Endothelial cell of umbilical vein (primary cell): ENCODE data around the gene FMNL2. TPM values are rescaled to one million over a fixed set of nuclear protein-coding genes. Genes with fewer than 3 reads are reported as not detected.

ENCODE experiments used
- BruUV-seq: library from RNA; stranded (reverse); fragments of 400-500 nt; replicated peaks from 2 replicates; lab custom pipeline; 2021; lab: Mats Ljungman, UMichigan
- CTCF ChIA-PET: fragments of 300-600, 350-600 bp; sonication (Branson Sonifier 250); formaldehyde crosslinking; loops from one replicate; lab custom pipeline; 2021; ENCODE audit warnings: antibody characterized with exemption, inconsistent platforms; lab: Charles Lee
- POLR2A ChIA-PET: fragments of 300-600, 350-600 bp; sonication (Branson Sonifier 250); formaldehyde crosslinking; loops from one replicate; lab custom pipeline; 2021; ENCODE audit warnings: antibody characterized with exemption, inconsistent platforms; lab: Charles Lee
- DNase-seq: peaks from one replicate; pipeline ENCODE4 v3.0.0-alpha.2; 2011; ENCODE audit warnings: low read depth, low spot score
- FAIRE-seq: peaks from 2 replicates; lab custom pipeline; 2011; peaks lifted over from hg19 to GRCh38; lab: Jason Lieb, UNC
- H2AFZ ChIP-seq: 2 replicates; pipeline ENCODE4 v1.6.0; 2012; ENCODE audit warnings: low read depth, low read length, control low read depth, inconsistent platforms
- H3K27ac ChIP-seq: 2 replicates; pipeline ENCODE4 v1.5.1; 2011; ENCODE audit warnings: low read depth, mild to moderate bottlenecking, control low read depth, low read length, moderate library complexity; ENCODE audit not compliant: insufficient read depth
- H3K27me3 ChIP-seq, 2 experiments: 2 replicates each; pipeline versions ENCODE4 v1.6.0 to v1.6.1; 2011; ENCODE audit warnings: low read length in 2 of 2, mixed read lengths in 1 of 2; ENCODE audit not compliant: control insufficient read depth in 2 of 2, insufficient read depth in 2 of 2
- H3K36me3 ChIP-seq, 2 experiments: 2 replicates in 1 of 2; 3 replicates in 1 of 2; pipeline ENCODE4 v1.5.1; 2011; ENCODE audit warnings: low read length in 2 of 2, mild to moderate bottlenecking in 1 of 2, moderate library complexity in 1 of 2; ENCODE audit not compliant: control insufficient read depth in 2 of 2, insufficient read depth in 2 of 2; ENCODE audit errors: extremely low read depth in 1 of 2
- H3K4me1 ChIP-seq: 3 replicates; pipeline ENCODE4 v1.5.1; 2011; ENCODE audit warnings: mild to moderate bottlenecking, low read length; ENCODE audit not compliant: control insufficient read depth, insufficient read depth; ENCODE audit errors: extremely low read depth
- H3K4me2 ChIP-seq: 2 replicates; pipeline ENCODE4 v1.6.1; 2011; ENCODE audit warnings: low read length, control low read depth, mixed read lengths; ENCODE audit not compliant: insufficient read depth
- H3K4me3 ChIP-seq, 3 experiments: fragments of 200-600 bp in 1 of 3; sonication (generic), shearing (Covaris generic) in 1 of 3; replicated peaks in 1 of 3; 2 replicates each; pipeline ENCODE4 v1.5.1; 2011 to 2016; ENCODE audit warnings: control low read depth in 3 of 3, low read length in 3 of 3, mild to moderate bottlenecking in 2 of 3, inconsistent platforms in 1 of 3, low read depth in 1 of 3, moderate library complexity in 1 of 3; ENCODE audit not compliant: insufficient read depth in 1 of 3
- H3K79me2 ChIP-seq: 2 replicates; pipeline ENCODE4 v1.6.0; 2012; ENCODE audit warnings: low read length, inconsistent platforms; ENCODE audit not compliant: control insufficient read depth, insufficient read depth
- H3K9ac ChIP-seq: replicated peaks from 2 replicates; pipeline ENCODE3; 2011; ENCODE audit warnings: low read length, control low read depth; ENCODE audit not compliant: insufficient read depth; ENCODE audit errors: extremely low read depth
- H3K9me1 ChIP-seq: replicated peaks from 3 replicates; pipeline ENCODE4 v1.6.0; 2011; ENCODE audit warnings: mild to moderate bottlenecking, low read length; ENCODE audit not compliant: control insufficient read depth, insufficient read depth; ENCODE audit errors: extremely low read depth
- H3K9me3 ChIP-seq: replicated peaks from 2 replicates; pipeline ENCODE4 v1.5.1; 2012; ENCODE audit warnings: low read length, inconsistent platforms; ENCODE audit not compliant: control insufficient read depth, insufficient read depth
- H4K20me1 ChIP-seq: replicated peaks from 2 replicates; pipeline ENCODE3; 2011; ENCODE audit warnings: mild to moderate bottlenecking, low read length; ENCODE audit not compliant: control insufficient read depth, insufficient read depth; ENCODE audit errors: extremely low read depth
- EZH2 ChIP-seq: IDR thresholded peaks from 2 replicates; pipeline ENCODE4 v1.6.1; 2012; ENCODE audit warnings: borderline replicate concordance, low read depth, mild to moderate bottlenecking, moderate library complexity, low read length, inconsistent platforms; ENCODE audit not compliant: severe bottlenecking
- FOS ChIP-seq: IDR thresholded peaks from 2 replicates; pipeline ENCODE4 v1.6.1; 2011; ENCODE audit warnings: mild to moderate bottlenecking, low read length, moderate library complexity, borderline replicate concordance; ENCODE audit not compliant: insufficient read depth
- GATA2 ChIP-seq: IDR thresholded peaks from 2 replicates; pipeline ENCODE4 v1.7.0; 2011; ENCODE audit warnings: low read depth, mild to moderate bottlenecking, moderate library complexity, mixed read lengths, low read length; ENCODE audit not compliant: insufficient read length, insufficient read depth
- JUN ChIP-seq: IDR thresholded peaks from 2 replicates; pipeline ENCODE4 v1.6.1; 2011; ENCODE audit warnings: borderline replicate concordance, low read depth; ENCODE audit not compliant: insufficient read length, insufficient read depth
- MYC ChIP-seq: IDR thresholded peaks from one replicate; pipeline ENCODE4 v1.6.1; 2011; ENCODE audit warnings: mild to moderate bottlenecking, low read depth, low read length
- POLR2A ChIP-seq: IDR thresholded peaks from 2 replicates; pipeline ENCODE4 v1.6.1; 2012; ENCODE audit warnings: low read depth, mild to moderate bottlenecking, control low read depth, low read length
- POLR2AphosphoS5 ChIP-seq: IDR thresholded peaks from 2 replicates; pipeline ENCODE4 v1.6.1; 2012; ENCODE audit warnings: low read depth, mild to moderate bottlenecking, control low read depth, low read length, moderate library complexity; ENCODE audit not compliant: insufficient read depth
- dilution Hi-C: fragments of 300-500 bp; cut with MboI; formaldehyde crosslinking; loops from one replicate; pipeline ENCODE4 v1.15.0; 2019; ENCODE audit warnings: low sequenced_read_pairs; ENCODE audit not compliant: extremely low pct_ligation_motif_present
- intact Hi-C: fragments of 100-400 bp; cut with micrococcal nuclease; formaldehyde crosslinking; loops from one replicate; pipeline ENCODE4 v1.10.0; 2022
- polyA plus RNA-seq, 4 experiments: library from polyadenylated mRNA; depleted of rRNA in 3 of 4; stranded (reverse) in 3 of 4; unstranded in 1 of 4; fragments of >200 nt; gene quantifications; 2 replicates each; pipeline versions ENCODE4 v1.2.1 to v1.2.3, GENCODE V29; 2011 to 2012; ENCODE audit warnings: missing spikeins in 1 of 4
- total RNA-seq: library from RNA; stranded (reverse); gene quantifications from 2 replicates; pipeline ENCODE4 v1.2.3, GENCODE V29; 2021
- TF ChIP-seq, protein P1 (sequence below), 2 donors: IDR thresholded peaks; 1 replicate in 1 of 2; 2 replicates in 1 of 2; pipeline ENCODE4 v1.5.1; 2011; ENCODE audit warnings: low read length in 2 of 2, mild to moderate bottlenecking in 2 of 2, moderate library complexity in 2 of 2, control low read depth in 1 of 2, inconsistent platforms in 1 of 2, low read depth in 1 of 2; ENCODE audit not compliant: insufficient read depth in 1 of 2; ENCODE audit errors: extremely low read depth in 1 of 2

FMNL2 gene
- total and polyA plus RNA-seq, 2 donors (not counting 3 experiments of a cell fraction or from before 2014, with no cell fraction given) = 8.3 to 28.0 TPM

DNA sequence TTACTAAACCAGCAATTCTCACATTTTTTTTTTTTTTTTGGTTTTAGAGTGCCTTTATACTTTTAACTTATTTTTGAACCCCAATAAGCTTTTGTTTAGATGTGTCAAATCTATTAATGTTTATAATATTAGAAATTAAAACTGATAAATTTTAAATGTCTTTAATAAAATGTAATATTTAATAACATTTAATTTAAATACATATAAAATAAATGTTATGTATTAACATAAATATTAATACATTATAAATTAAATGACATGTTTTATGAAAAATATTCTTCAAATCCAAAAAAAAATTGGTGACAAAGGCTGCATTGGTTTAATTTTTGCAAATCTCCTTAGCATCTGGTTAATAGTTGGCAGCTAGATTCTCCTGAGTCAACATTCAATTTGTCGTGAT is 218.5 kb downstream of the FMNL2 start:
- no peaks in the 10 kb centered on the region for H3K9me3 ChIP-seq
- CTCF ChIA-PET = interaction anchor here (1.2 to 1.7 kb wide), 3 partner anchors 10 to 378 kb away, joined by 3 to 5 read pairs (median 5); partner anchors contain the start of genes FMNL2 and STAM2
- FAIRE-seq (no peak), DNase-seq (no peak)
- no peaks in the 10 kb centered on the region for H3K36me3 ChIP-seq
- H3K27me3 ChIP-seq = no peaks in the 10 kb centered on the region
- H3K9me1 ChIP-seq = no peaks in the 10 kb centered on the region
- dilution Hi-C loops (no loop called here), intact Hi-C loops (no loop called here)
- no peak overlapping the region for H3K27ac ChIP-seq
- no peaks in the 10 kb centered on the region for H3K79me2 ChIP-seq
- TF ChIP-seq POLR2AphosphoS5 (no peak), JUN (no peak), MYC (no peak), EZH2 (no peak), GATA2 (no peak), POLR2A (no peak), FOS (no peak)
- TF ChIP-seq, protein P1, sequence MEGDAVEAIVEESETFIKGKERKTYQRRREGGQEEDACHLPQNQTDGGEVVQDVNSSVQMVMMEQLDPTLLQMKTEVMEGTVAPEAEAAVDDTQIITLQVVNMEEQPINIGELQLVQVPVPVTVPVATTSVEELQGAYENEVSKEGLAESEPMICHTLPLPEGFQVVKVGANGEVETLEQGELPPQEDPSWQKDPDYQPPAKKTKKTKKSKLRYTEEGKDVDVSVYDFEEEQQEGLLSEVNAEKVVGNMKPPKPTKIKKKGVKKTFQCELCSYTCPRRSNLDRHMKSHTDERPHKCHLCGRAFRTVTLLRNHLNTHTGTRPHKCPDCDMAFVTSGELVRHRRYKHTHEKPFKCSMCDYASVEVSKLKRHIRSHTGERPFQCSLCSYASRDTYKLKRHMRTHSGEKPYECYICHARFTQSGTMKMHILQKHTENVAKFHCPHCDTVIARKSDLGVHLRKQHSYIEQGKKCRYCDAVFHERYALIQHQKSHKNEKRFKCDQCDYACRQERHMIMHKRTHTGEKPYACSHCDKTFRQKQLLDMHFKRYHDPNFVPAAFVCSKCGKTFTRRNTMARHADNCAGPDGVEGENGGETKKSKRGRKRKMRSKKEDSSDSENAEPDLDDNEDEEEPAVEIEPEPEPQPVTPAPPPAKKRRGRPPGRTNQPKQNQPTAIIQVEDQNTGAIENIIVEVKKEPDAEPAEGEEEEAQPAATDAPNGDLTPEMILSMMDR (IDR thresholded peaks at IDR 0.05; ENCODE audit: extremely low read depth in 1 of 2, insufficient read depth in 1 of 2, low read depth in 1 of 2, low read length in 2 of 2) = no peak
- no peaks in the 10 kb centered on the region for H4K20me1 ChIP-seq
- no TSS peak for BruUV-seq
- H3K4me2 ChIP-seq = no peak overlapping the region
- H3K4me1 ChIP-seq = peaks cover 2% of the 10 kb centered on the region
- POLR2A ChIA-PET = no interaction called here
- H3K4me3 ChIP-seq = no peak overlapping the region
- no peak overlapping the region for H2AFZ ChIP-seq
- H3K9ac ChIP-seq = no peak overlapping the region
